Upper lobe of left lung (tissue), 6 donors: Measurements from ENCODE around the gene AKAP11. TPM values are rescaled to one million over a fixed set of nuclear protein-coding genes. Genes with fewer than 3 reads are reported as not detected.

Source experiments
- ATAC-seq, 2 donors: fragments of 200-7000 bp; cut with Tn5 transposase; one replicate each; pipeline ENCODE4 v1.9.1; 2022; ENCODE audit warnings: mild to moderate bottlenecking in 2 of 2, moderate library complexity in 2 of 2; ENCODE audit not compliant: low FRiP score in 2 of 2
- DNase-seq, 2 donors: peaks; one replicate each; pipeline ENCODE4 v3.0.0-alpha.2; 2019 to 2020
- H3K27ac ChIP-seq, 4 donors: fragments of 200-600 bp; sonication (generic); one replicate each; pipeline ENCODE4 v1.5.1; 2016 to 2019
- H3K27me3 ChIP-seq, 4 donors: fragments of 200-600 bp; sonication (generic); one replicate each; pipeline ENCODE4 v1.5.1; 2017 to 2019
- H3K36me3 ChIP-seq, 4 donors: fragments of 200-600 bp; sonication (generic); one replicate each; pipeline ENCODE4 v1.5.1; 2016 to 2019
- H3K4me1 ChIP-seq, 4 donors: fragments of 200-600 bp; sonication (generic); one replicate each; pipeline ENCODE4 v1.5.1; 2018 to 2019
- H3K4me3 ChIP-seq, 4 donors: fragments of 200-600 bp; sonication (generic); one replicate each; pipeline ENCODE4 v1.5.1; 2017 to 2019; ENCODE audit warnings: mild to moderate bottlenecking in 2 of 4, moderate library complexity in 1 of 4
- H3K9me3 ChIP-seq, 4 donors: fragments of 200-600 bp; sonication (generic); one replicate each; pipeline ENCODE4 v1.5.1; 2018 to 2019
- CTCF ChIP-seq, 6 experiments: fragments of 450-650 bp in 4 of 6; fragments of 200-600 bp in 2 of 6; sonication (generic) in 2 of 6; IDR thresholded peaks; one replicate each; pipeline ENCODE4 v1.5.1; 2016 to 2019; ENCODE audit warnings: antibody characterized with exemption in 6 of 6
- EP300 ChIP-seq, 4 donors: sonication (generic); formaldehyde crosslinking; IDR thresholded peaks; one replicate each; pipeline ENCODE4 v1.5.1; 2017; ENCODE audit warnings: antibody characterized with exemption in 4 of 4, control low read depth in 2 of 4
- POLR2A ChIP-seq, 4 donors: fragments of 450-650 bp; IDR thresholded peaks; one replicate each; pipeline ENCODE4 v1.5.1; 2016 to 2017; ENCODE audit warnings: antibody characterized with exemption in 4 of 4, mild to moderate bottlenecking in 2 of 4
- POLR2AphosphoS5 ChIP-seq, 2 donors: sonication (generic); formaldehyde crosslinking; IDR thresholded peaks; one replicate each; pipeline ENCODE4 v1.5.1; 2017; ENCODE audit warnings: antibody characterized with exemption in 2 of 2
- WGBS, 2 donors: methylation state at CpG; one replicate each; pipeline ENCODE4 v1.1.5; 2017 to 2018; 5-methylcytosine and 5-hydroxymethylcytosine counted together
- total RNA-seq, 6 donors: library from RNA; depleted of rRNA in 4 of 6; stranded (reverse); fragments of >200 nt in 4 of 6; gene quantifications; one replicate each; pipeline versions ENCODE4 v1.1.0 to v1.2.1, GENCODE V29; 2016 to 2021
- donor health status: DM: no; HTN: no; CAD: no; lungs with moderate emphysema.
- donor health status: DM: no; HTN: yes; CAD: no; lungs with severe emphysema.

AKAP11 gene
- total RNA-seq, 6 donors from 2014 or later = 22.8 to 72.2 (median 25.9) TPM

- 38 to 45% methylated on average over 3 to 6 of the region's 6 CpGs for WGBS, 2 donors
- no peaks in the 10 kb centered on the region for H3K27me3 ChIP-seq
- H3K4me1 ChIP-seq = no peaks in the 10 kb centered on the region
- H3K4me3 ChIP-seq = no peak overlapping the region
- DNase-seq = no peak
- ATAC-seq = peak in 1 of 2 donors; percentile 53
- H3K27ac ChIP-seq = no peak overlapping the region
- TF ChIP-seq EP300 (IDR thresholded peaks at IDR 0.05) (no peak), POLR2AphosphoS5 (IDR thresholded peaks at IDR 0.05) (no peak), CTCF (IDR thresholded peaks at IDR 0.05) (no peak), POLR2A (IDR thresholded peaks at IDR 0.05) (no peak)
- no peaks in the 10 kb centered on the region for H3K36me3 ChIP-seq
- H3K9me3 ChIP-seq = no peaks in the 10 kb centered on the region
Observed at GRCh38 chr13:42354241-42355091, 82.5 kb downstream of the AKAP11 start.

- no peaks in the 10 kb centered on the region for H3K4me1 ChIP-seq
- H3K36me3 ChIP-seq = no peaks in the 10 kb centered on the region
- 80 to 88% methylated on average over 4 of the region's 4 CpGs for WGBS, 2 donors
- DNase-seq = no peak
- no peak overlapping the region for H3K4me3 ChIP-seq
- no peak overlapping the region for H3K27ac ChIP-seq
- TF ChIP-seq POLR2AphosphoS5 (IDR thresholded peaks at IDR 0.05) (no peak), POLR2A (IDR thresholded peaks at IDR 0.05) (no peak), EP300 (IDR thresholded peaks at IDR 0.05) (no peak), CTCF (IDR thresholded peaks at IDR 0.05) (no peak)
- no peaks in the 10 kb centered on the region for H3K27me3 ChIP-seq
- H3K9me3 ChIP-seq = no peaks in the 10 kb centered on the region
- peak in 1 of 2 donors; percentile 27 for ATAC-seq
Observed at GRCh38 chr13:42355092-42355485, 83.1 kb downstream of the AKAP11 start.

- Histone ChIP-seq H3K27ac (no peak overlapping the region), H3K4me3 (no peak overlapping the region), H3K27me3 (no peaks in the 10 kb centered on the region), H3K36me3 (no peaks in the 10 kb centered on the region), H3K9me3 (no peaks in the 10 kb centered on the region), H3K4me1 (no peaks in the 10 kb centered on the region)
- DNase-seq = no peak
- WGBS, 2 donors = 87 to 93% methylated on average over 5 to 6 of the region's 6 CpGs
- ATAC-seq = peak in 1 of 2 donors; percentile 42
- no peak for TF ChIP-seq POLR2A (IDR thresholded peaks at IDR 0.05)
Observed at GRCh38 chr13:42355491-42356183, 83.7 kb downstream of the AKAP11 start.

- no peaks in the 10 kb centered on the region for H3K27me3 ChIP-seq
- 80 to 84% methylated on average over 5 of the region's 5 CpGs for WGBS, 2 donors
- TF ChIP-seq POLR2AphosphoS5 (IDR thresholded peaks at IDR 0.05) (no peak), CTCF (IDR thresholded peaks at IDR 0.05) (no peak), EP300 (IDR thresholded peaks at IDR 0.05) (no peak), POLR2A (IDR thresholded peaks at IDR 0.05) (no peak)
- H3K9me3 ChIP-seq = no peaks in the 10 kb centered on the region
- no peak for DNase-seq
- ATAC-seq = no peak
- H3K4me3 ChIP-seq = no peak overlapping the region
- no peak overlapping the region for H3K27ac ChIP-seq
- no peaks in the 10 kb centered on the region for H3K36me3 ChIP-seq
- no peaks in the 10 kb centered on the region for H3K4me1 ChIP-seq
Observed at GRCh38 chr13:42356184-42356575, 84.2 kb downstream of the AKAP11 start.

GRCh38 chr13:42360046-42360574 is 88.2 kb downstream of the AKAP11 start:
- H3K9me3 ChIP-seq = no peaks in the 10 kb centered on the region
- no peak for TF ChIP-seq CTCF (IDR thresholded peaks at IDR 0.05)
- TF ChIP-seq POLR2A (IDR thresholded peaks at IDR 0.05) = no peak
- TF ChIP-seq POLR2AphosphoS5 (IDR thresholded peaks at IDR 0.05) = no peak
- no peak for TF ChIP-seq EP300 (IDR thresholded peaks at IDR 0.05)
- no peak overlapping the region for H3K4me3 ChIP-seq
- no peaks in the 10 kb centered on the region for H3K4me1 ChIP-seq
- H3K27ac ChIP-seq = no peak overlapping the region
- ATAC-seq = no peak
- DNase-seq = no peak
- no peaks in the 10 kb centered on the region for H3K27me3 ChIP-seq
- 71 to 76% methylated on average over 8 of the region's 8 CpGs for WGBS, 2 donors
- H3K36me3 ChIP-seq = no peaks in the 10 kb centered on the region
